Measurements from ENCODE around the gene AHRR. TPM values are rescaled to one million over a fixed set of nuclear protein-coding genes. Genes with fewer than 3 reads are reported as not detected.

Gene AHRR
- total RNA-seq, 1 experiment from 2014 or later: 1.9 TPM

GRCh38 chr5:371811-372555 lies 50.5 kb downstream of the AHRR start:
- no peaks in the 10 kb centered on the region for H3K79me2 ChIP-seq (ENCODE audit: low read length)
- no peaks in the 10 kb centered on the region for H3K9me3 ChIP-seq (ENCODE audit: low read length)
- no peak overlapping the region for H3K27ac ChIP-seq (ENCODE audit: low read length)
- no peaks in the 10 kb centered on the region for H3K4me1 ChIP-seq (ENCODE audit: insufficient read depth, low read length)
- TF ChIP-seq EZH2phosphoT487 (IDR thresholded peaks at IDR 0.05; ENCODE audit: borderline replicate concordance, low read length) (no peak), EZH2 (IDR thresholded peaks at IDR 0.05; ENCODE audit: low read length, unreplicated experiment) (no peak), CTCF (conservative IDR thresholded peaks at IDR 0.05; ENCODE audit: low read depth, low read length) (no peak)
- H3F3A ChIP-seq (ENCODE audit: low read length, unreplicated experiment): no peaks in the 10 kb centered on the region
- DNase-seq (no peak), ATAC-seq (no peak)
- no peak overlapping the region for H3K4me3 ChIP-seq (ENCODE audit: low read length)
- intact Hi-C loops (cut with micrococcal nuclease): no loop called here
- BruUV-seq (replicated peaks): no TSS peak
- no peaks in the 10 kb centered on the region for H4K20me1 ChIP-seq (ENCODE audit: low read length)
- no peak overlapping the region for H3K9ac ChIP-seq (ENCODE audit: low read length)
- no peaks in the 10 kb centered on the region for H3K27me3 ChIP-seq (ENCODE audit: low read length)
- H2AFZ ChIP-seq (ENCODE audit: low read length): no peak overlapping the region
- no peak overlapping the region for H3K4me2 ChIP-seq (ENCODE audit: low read length)
- POLR2A ChIA-PET (ENCODE audit: unreplicated experiment): no interaction called here
- CTCF ChIA-PET: no interaction called here
- no peaks in the 10 kb centered on the region for H3K36me3 ChIP-seq (ENCODE audit: low read depth, low read length)
- no peaks in the 10 kb centered on the region for H3K9me2 ChIP-seq (replicated peaks; ENCODE audit: low read length)

- Histone ChIP-seq H3K4me1 (ENCODE audit: insufficient read depth, low read length) (no peaks in the 10 kb centered on the region), H3F3A (ENCODE audit: low read length, unreplicated experiment) (no peaks in the 10 kb centered on the region), H3K36me3 (ENCODE audit: low read depth, low read length) (no peaks in the 10 kb centered on the region), H4K20me1 (ENCODE audit: low read length) (no peaks in the 10 kb centered on the region), H3K27ac (ENCODE audit: low read length) (no peak overlapping the region), H3K9me3 (ENCODE audit: low read length) (no peaks in the 10 kb centered on the region), H3K27me3 (ENCODE audit: low read length) (no peaks in the 10 kb centered on the region), H3K4me2 (ENCODE audit: low read length) (no peak overlapping the region), H3K9me2 (replicated peaks; ENCODE audit: low read length) (no peaks in the 10 kb centered on the region), H3K9ac (ENCODE audit: low read length) (no peak overlapping the region), H3K79me2 (ENCODE audit: low read length) (no peaks in the 10 kb centered on the region), H2AFZ (ENCODE audit: low read length) (no peak overlapping the region), H3K4me3 (ENCODE audit: low read length) (no peak overlapping the region)
- no TSS peak for BruUV-seq (replicated peaks)
- DNase-seq (no peak), ATAC-seq (no peak)
- TF ChIP-seq CTCF (conservative IDR thresholded peaks at IDR 0.05; ENCODE audit: low read depth, low read length): no peak
- TF ChIP-seq EZH2phosphoT487 (IDR thresholded peaks at IDR 0.05; ENCODE audit: borderline replicate concordance, low read length): no peak
- TF ChIP-seq EZH2 (IDR thresholded peaks at IDR 0.05; ENCODE audit: low read length, unreplicated experiment): no peak
- CTCF ChIA-PET: no interaction called here
- intact Hi-C loops (cut with micrococcal nuclease): no loop called here
- POLR2A ChIA-PET (ENCODE audit: unreplicated experiment): no interaction called here
These were observed 51.1 kb downstream of the AHRR start for GRCh38 chr5:372556-372995.

DNA sequence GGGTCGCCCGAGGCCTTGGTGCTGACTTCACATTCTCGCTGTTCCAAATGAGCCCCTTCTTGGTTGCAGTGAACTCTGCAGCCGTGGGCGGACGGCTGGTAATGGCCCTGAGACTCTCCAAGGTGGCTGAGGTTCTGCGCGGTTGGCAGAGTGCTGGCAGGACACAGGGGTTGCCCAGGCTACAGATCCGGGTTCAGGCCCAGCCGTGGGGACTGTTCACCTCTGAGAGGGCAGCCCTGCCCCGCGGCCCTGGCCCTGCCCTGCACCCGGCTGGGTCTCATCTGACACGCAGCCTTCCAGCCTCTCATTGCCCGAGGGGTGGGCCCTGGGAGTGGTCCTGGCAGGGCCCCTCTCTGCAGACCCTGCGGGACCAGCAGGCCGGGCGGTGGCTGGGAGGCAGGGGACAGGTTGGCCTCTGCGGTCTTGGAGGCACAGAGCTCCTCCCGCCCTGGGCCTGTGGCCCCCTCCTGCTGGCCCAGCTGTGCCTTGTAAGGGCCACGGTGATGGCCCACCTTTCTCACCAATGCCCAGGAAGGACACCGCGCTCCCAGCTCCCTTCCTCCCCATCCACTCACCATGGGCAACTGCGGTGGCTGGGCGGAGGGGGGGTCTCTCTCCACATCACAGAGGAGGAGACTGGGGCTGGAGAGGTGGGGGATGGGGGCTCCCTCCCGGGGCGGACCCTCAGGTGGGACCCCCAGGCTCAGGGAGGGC lies 51.6 kb downstream of the AHRR start:
- Histone ChIP-seq H3K27ac (ENCODE audit: low read length) (no peak overlapping the region), H3K9me3 (ENCODE audit: low read length) (no peaks in the 10 kb centered on the region), H3F3A (ENCODE audit: low read length, unreplicated experiment) (no peaks in the 10 kb centered on the region), H3K4me3 (ENCODE audit: low read length) (no peak overlapping the region), H3K4me1 (ENCODE audit: insufficient read depth, low read length) (no peaks in the 10 kb centered on the region), H3K4me2 (ENCODE audit: low read length) (no peak overlapping the region), H3K9ac (ENCODE audit: low read length) (no peak overlapping the region), H3K9me2 (replicated peaks; ENCODE audit: low read length) (no peaks in the 10 kb centered on the region), H4K20me1 (ENCODE audit: low read length) (no peaks in the 10 kb centered on the region), H2AFZ (ENCODE audit: low read length) (no peak overlapping the region), H3K79me2 (ENCODE audit: low read length) (no peaks in the 10 kb centered on the region), H3K36me3 (ENCODE audit: low read depth, low read length) (no peaks in the 10 kb centered on the region), H3K27me3 (ENCODE audit: low read length) (no peaks in the 10 kb centered on the region)
- ChIA-PET CTCF (no interaction called here), POLR2A (ENCODE audit: unreplicated experiment) (no interaction called here)
- BruUV-seq (replicated peaks): no TSS peak
- intact Hi-C loops (cut with micrococcal nuclease): no loop called here
- no peak for ATAC-seq
- DNase-seq: no peak
- TF ChIP-seq CTCF (conservative IDR thresholded peaks at IDR 0.05; ENCODE audit: low read depth, low read length): no peak
- no peak for TF ChIP-seq EZH2 (IDR thresholded peaks at IDR 0.05; ENCODE audit: low read length, unreplicated experiment)
- TF ChIP-seq EZH2phosphoT487 (IDR thresholded peaks at IDR 0.05; ENCODE audit: borderline replicate concordance, low read length): no peak
